LNCaP clone FGC (cell line): ENCODE measurements around the gene KMT2A.
"Not testable (repeated sequence)": the region's sequence is repeated elsewhere in the genome, so short reads cannot be mapped to it uniquely, and the experiment has no call there.

Experiments
- DNase-seq: peaks from one replicate; pipeline ENCODE4 v3.0.0-alpha.2; 2011; ENCODE audit warnings: low read depth
- H3K4me3 ChIP-seq: 2 replicates; pipeline ENCODE4 v1.5.1; 2011; ENCODE audit warnings: mild to moderate bottlenecking, low read depth, low read length, control low read depth
- CTCF ChIP-seq: IDR thresholded peaks from 2 replicates; pipeline ENCODE4 v1.5.1; 2012; ENCODE audit warnings: mild to moderate bottlenecking; ENCODE audit not compliant: control insufficient read depth, insufficient read depth; ENCODE audit errors: extremely low read depth

KMT2A gene

GRCh38 chr11:118406599-118407166 is 29.6 kb upstream of the KMT2A start:
- TF ChIP-seq CTCF, result no peak
- H3K4me3 ChIP-seq, result no peak overlapping the region
- no peak for DNase-seq

- no peak for TF ChIP-seq CTCF
- DNase-seq, result no peak
- no peak overlapping the region for H3K4me3 ChIP-seq
These were observed 26.1 kb upstream of the KMT2A start for GRCh38 chr11:118410055-118410745.

- H3K4me3 ChIP-seq, result no peak overlapping the region
- TF ChIP-seq CTCF, result no peak
- DNase-seq, result no peak
These were observed 24.8 kb upstream of the KMT2A start for GRCh38 chr11:118411530-118411929.

- no peak overlapping the region for H3K4me3 ChIP-seq
- no peak for TF ChIP-seq CTCF
- DNase-seq, result no peak
These were observed 23.4 kb upstream of the KMT2A start for GRCh38 chr11:118412921-118413320.

GRCh38 chr11:118415062-118415738 is 21.1 kb upstream of the KMT2A start:
- no peak for TF ChIP-seq CTCF
- no peak for DNase-seq
- H3K4me3 ChIP-seq, result no peak overlapping the region

- no peak for DNase-seq
- TF ChIP-seq CTCF, result no peak
- H3K4me3 ChIP-seq, result no peak overlapping the region
These were observed 20.6 kb upstream of the KMT2A start for GRCh38 chr11:118415739-118416068.

GRCh38 chr11:118416900-118417299 is 19.4 kb upstream of the KMT2A start:
- not testable (repeated sequence) for H3K4me3 ChIP-seq, DNase-seq
